Amniotic epithelial cell (primary cell): ENCODE results near the gene GRIA4.

ENCODE experiments used
- DNase-seq: peaks from one replicate; pipeline ENCODE4 v3.0.0-alpha.2; 2010; ENCODE audit warnings: low read depth

The GRIA4 gene

GRCh38 chr11:105609832-105610781 lies at the start of gene GRIA4:
Gene GRIA4 (plus strand): TSS chr11:105610073. CDS start chr11:105610998, 925 bp downstream.
- peak; percentile 59 for DNase-seq

GRCh38 chr11:105573091-105573490 lies 36.8 kb upstream of the GRIA4 start:
- DNase-seq: peak; percentile 5

- no peak for DNase-seq
Measured at GRCh38 chr11:105574974-105575373, 34.9 kb upstream of the GRIA4 start.

- peak; percentile 69 for DNase-seq
Measured at GRCh38 chr11:105577641-105578040, 32.2 kb upstream of the GRIA4 start.

- no peak for DNase-seq
Measured at GRCh38 chr11:105579111-105579510, 30.8 kb upstream of the GRIA4 start.

GRCh38 chr11:105582497-105582896 lies 27.4 kb upstream of the GRIA4 start:
- DNase-seq: peak; percentile 34

GRCh38 chr11:105588001-105588400 lies 21.9 kb upstream of the GRIA4 start:
- peak; percentile 65 for DNase-seq

- DNase-seq: no peak
Measured at GRCh38 chr11:105589346-105589745, 20.5 kb upstream of the GRIA4 start.

- no peak for DNase-seq
Measured at GRCh38 chr11:105592035-105592434, 17.8 kb upstream of the GRIA4 start.

- DNase-seq: no peak
Measured at GRCh38 chr11:105598371-105598770, 11.5 kb upstream of the GRIA4 start.

- no peak for DNase-seq
Measured at GRCh38 chr11:105603156-105603555, 6.7 kb upstream of the GRIA4 start.

- DNase-seq: peak; percentile 15
Measured at GRCh38 chr11:105609341-105609781, 512 bp upstream of the GRIA4 start.

- no peak for DNase-seq
Measured at GRCh38 chr11:105610871-105611571, 1.1 kb downstream of the GRIA4 start.

GRCh38 chr11:105611572-105612441 lies 1.9 kb downstream of the GRIA4 start:
- DNase-seq: no peak

GRCh38 chr11:105612771-105613170 lies 2.9 kb downstream of the GRIA4 start:
- DNase-seq: no peak

GRCh38 chr11:105613183-105613582 lies 3.3 kb downstream of the GRIA4 start:
- no peak for DNase-seq

- DNase-seq: no peak
Measured at GRCh38 chr11:105618343-105618955, 8.6 kb downstream of the GRIA4 start.

- no peak for DNase-seq
Measured at GRCh38 chr11:105619556-105619955, 9.7 kb downstream of the GRIA4 start.

GRCh38 chr11:105622016-105622415 lies 12.1 kb downstream of the GRIA4 start:
- DNase-seq: no peak

GRCh38 chr11:105632316-105632715 lies 22.4 kb downstream of the GRIA4 start:
- no peak for DNase-seq

GRCh38 chr11:105635466-105635865 lies 25.6 kb downstream of the GRIA4 start:
- DNase-seq: no peak

GRCh38 chr11:105636496-105636895 lies 26.6 kb downstream of the GRIA4 start:
- DNase-seq: no peak
